ACC112 (cell line): Measurements from ENCODE around the gene TRIM43B.
"Not testable (repeated sequence)": the region's sequence is repeated elsewhere in the genome, so short reads cannot be mapped to it uniquely, and the experiment has no call there.

Experiments
- H2AFZ ChIP-seq: fragments of 200-600 bp; sonication (generic); one replicate; pipeline ENCODE4 v1.6.0; 2017; ENCODE audit warnings: antibody characterized with exemption, low read length; ENCODE audit not compliant: unreplicated experiment
- H3K27ac ChIP-seq: fragments of 200-600 bp; sonication (generic); 2 replicates; pipeline ENCODE4 v1.5.1; 2014; ENCODE audit warnings: low read depth, mild to moderate bottlenecking, antibody characterized with exemption, low read length, moderate library complexity
- H3K27me3 ChIP-seq: fragments of 200-600 bp; sonication (generic); 2 replicates; pipeline ENCODE4 v1.6.1; 2014; ENCODE audit warnings: mild to moderate bottlenecking, antibody characterized with exemption, low read length, moderate library complexity, mixed read lengths; ENCODE audit not compliant: insufficient read depth
- H3K36me3 ChIP-seq: fragments of 200-600 bp; sonication (generic); 2 replicates; pipeline ENCODE4 v1.6.1; 2016; ENCODE audit warnings: mild to moderate bottlenecking, antibody characterized with exemption, low read length, moderate library complexity, mixed read lengths; ENCODE audit not compliant: insufficient read depth
- H3K4me1 ChIP-seq: fragments of 200-600 bp; sonication (generic); one replicate; pipeline ENCODE4 v1.6.1; 2016; ENCODE audit warnings: low read length, mixed read lengths; ENCODE audit not compliant: insufficient read depth, unreplicated experiment, control insufficient read depth
- H3K4me3 ChIP-seq: fragments of 200-600 bp; sonication (generic); 2 replicates; pipeline ENCODE4 v1.5.1; 2014; ENCODE audit warnings: mild to moderate bottlenecking, low read depth, low read length
- H3K79me2 ChIP-seq: fragments of 200-600 bp; sonication (generic); one replicate; pipeline ENCODE4 v1.6.0; 2016; ENCODE audit warnings: low read length; ENCODE audit not compliant: control insufficient read depth, unreplicated experiment, insufficient read depth

The TRIM43B gene

GRCh38 chr2:95484654-95485053, at the start of gene TRIM43B:
Gene TRIM43B, minus strand, starts transcription at chr2:95484754. Its CDS starts 2,040 bp downstream, at chr2:95482714.
- H3K36me3 ChIP-seq, H3K79me2 ChIP-seq, H3K27ac ChIP-seq, H3K4me1 ChIP-seq, H3K4me3 ChIP-seq, H2AFZ ChIP-seq, H3K27me3 ChIP-seq: not testable (repeated sequence)

- Histone ChIP-seq H3K79me2 (peaks cover 34% of the 10 kb centered on the region), H3K27ac (no peak overlapping the region), H3K27me3 (no peaks in the 10 kb centered on the region), H3K36me3 (peaks cover 5% of the 10 kb centered on the region; the same call in 1 of the 2 replicates), H3K4me3 (no peak overlapping the region), H2AFZ (no peak overlapping the region), H3K4me1 (peaks cover 14% of the 10 kb centered on the region)
These were observed 46.8 kb upstream of the TRIM43B start for GRCh38 chr2:95531254-95531771.

- H3K27ac ChIP-seq, result no peak overlapping the region
These were observed 46.2 kb upstream of the TRIM43B start for GRCh38 chr2:95530734-95531133.

GRCh38 chr2:95526360-95527341, 42.1 kb upstream of the TRIM43B start:
- H3K4me3 ChIP-seq, result peak overlapping the region; percentile 89
- H3K36me3 ChIP-seq, result peaks cover 4% of the 10 kb centered on the region; the same call in 1 of the 2 replicates
- H3K79me2 ChIP-seq, result peaks cover 43% of the 10 kb centered on the region
- peaks cover 23% of the 10 kb centered on the region for H3K4me1 ChIP-seq
- H2AFZ ChIP-seq, result peak overlapping the region; percentile 92
- no peaks in the 10 kb centered on the region for H3K27me3 ChIP-seq
- H3K27ac ChIP-seq, result peak overlapping the region; percentile 39

More at GRCh38 chr2:95530734-95531133, 46.2 kb upstream of the TRIM43B start:
- H3K4me1 ChIP-seq, result peaks cover 15% of the 10 kb centered on the region
- peaks cover 39% of the 10 kb centered on the region for H3K79me2 ChIP-seq
- no peak overlapping the region for H3K4me3 ChIP-seq
- H3K36me3 ChIP-seq, result peaks cover 5% of the 10 kb centered on the region; the same call in 1 of the 2 replicates
- H2AFZ ChIP-seq, result no peak overlapping the region
- H3K27me3 ChIP-seq, result no peaks in the 10 kb centered on the region

- H3K4me3 ChIP-seq, result peak overlapping the region; percentile 89
- H3K79me2 ChIP-seq, result peaks cover 38% of the 10 kb centered on the region
- no peaks in the 10 kb centered on the region for H3K36me3 ChIP-seq
- H2AFZ ChIP-seq, result peak overlapping the region; percentile 78
- peak overlapping the region; percentile 39 for H3K27ac ChIP-seq
- H3K27me3 ChIP-seq, result no peaks in the 10 kb centered on the region
- peaks cover 15% of the 10 kb centered on the region for H3K4me1 ChIP-seq
These were observed 40.9 kb upstream of the TRIM43B start for GRCh38 chr2:95525294-95526035.

- peaks cover 15% of the 10 kb centered on the region for H3K4me1 ChIP-seq
- no peaks in the 10 kb centered on the region for H3K27me3 ChIP-seq
- H3K79me2 ChIP-seq, result peaks cover 35% of the 10 kb centered on the region
- no peaks in the 10 kb centered on the region for H3K36me3 ChIP-seq
- H3K27ac ChIP-seq, result no peak overlapping the region
- H3K4me3 ChIP-seq, result no peak overlapping the region
- H2AFZ ChIP-seq, result no peak overlapping the region
These were observed 39.6 kb upstream of the TRIM43B start for GRCh38 chr2:95524195-95524594.

GRCh38 chr2:95514718-95515117, 30.2 kb upstream of the TRIM43B start:
- Histone ChIP-seq H3K27ac (no peak overlapping the region), H3K36me3 (no peaks in the 10 kb centered on the region), H2AFZ (no peak overlapping the region), H3K27me3 (no peaks in the 10 kb centered on the region), H3K4me1 (no peaks in the 10 kb centered on the region), H3K79me2 (no peaks in the 10 kb centered on the region), H3K4me3 (no peak overlapping the region)

- H2AFZ ChIP-seq, H3K4me1 ChIP-seq, H3K36me3 ChIP-seq, H3K79me2 ChIP-seq, H3K4me3 ChIP-seq, H3K27ac ChIP-seq, H3K27me3 ChIP-seq: not testable (repeated sequence)
These were observed 29.7 kb upstream of the TRIM43B start for GRCh38 chr2:95514226-95514625.

GRCh38 chr2:95509408-95509807, 24.9 kb upstream of the TRIM43B start:
- H3K79me2 ChIP-seq, result no peaks in the 10 kb centered on the region
- no peak overlapping the region for H3K4me3 ChIP-seq
- no peaks in the 10 kb centered on the region for H3K36me3 ChIP-seq
- H3K27me3 ChIP-seq, result no peaks in the 10 kb centered on the region
- no peak overlapping the region for H2AFZ ChIP-seq
- H3K4me1 ChIP-seq, result no peaks in the 10 kb centered on the region
- H3K27ac ChIP-seq, result no peak overlapping the region

GRCh38 chr2:95505222-95505621, 20.7 kb upstream of the TRIM43B start:
- Histone ChIP-seq H3K4me3 (no peak overlapping the region), H2AFZ (no peak overlapping the region), H3K79me2 (no peaks in the 10 kb centered on the region), H3K27me3 (no peaks in the 10 kb centered on the region), H3K36me3 (no peaks in the 10 kb centered on the region), H3K27ac (no peak overlapping the region), H3K4me1 (no peaks in the 10 kb centered on the region)
